HTR-8/SVneo (cell line): ENCODE measurements around the gene COL4A3.
"Not testable (repeated sequence)": the region's sequence is repeated elsewhere in the genome, so short reads cannot be mapped to it uniquely, and the experiment has no call there.

ENCODE experiments used
- DNase-seq: peaks from one replicate; pipeline ENCODE4 v3.0.0; 2011; ENCODE audit warnings: low spot score, mixed read lengths; ENCODE audit not compliant: insufficient read length
- FAIRE-seq: peaks from 2 replicates; lab custom pipeline; 2011; peaks lifted over from hg19 to GRCh38; lab: Jason Lieb, UNC

Gene COL4A3

GRCh38 chr2:227153758-227154486 lies 10.5 kb upstream of the COL4A3 start:
- DNase-seq, result no peak
- no peak for FAIRE-seq

- FAIRE-seq, result no peak
- no peak for DNase-seq
Observed at GRCh38 chr2:227154986-227155774, 9.2 kb upstream of the COL4A3 start.

- FAIRE-seq (no peak), DNase-seq (no peak)
Observed at GRCh38 chr2:227160164-227160563, 4.3 kb upstream of the COL4A3 start.

GRCh38 chr2:227161947-227162346 lies 2.5 kb upstream of the COL4A3 start:
- FAIRE-seq, result no peak
- DNase-seq, result no peak

DNA sequence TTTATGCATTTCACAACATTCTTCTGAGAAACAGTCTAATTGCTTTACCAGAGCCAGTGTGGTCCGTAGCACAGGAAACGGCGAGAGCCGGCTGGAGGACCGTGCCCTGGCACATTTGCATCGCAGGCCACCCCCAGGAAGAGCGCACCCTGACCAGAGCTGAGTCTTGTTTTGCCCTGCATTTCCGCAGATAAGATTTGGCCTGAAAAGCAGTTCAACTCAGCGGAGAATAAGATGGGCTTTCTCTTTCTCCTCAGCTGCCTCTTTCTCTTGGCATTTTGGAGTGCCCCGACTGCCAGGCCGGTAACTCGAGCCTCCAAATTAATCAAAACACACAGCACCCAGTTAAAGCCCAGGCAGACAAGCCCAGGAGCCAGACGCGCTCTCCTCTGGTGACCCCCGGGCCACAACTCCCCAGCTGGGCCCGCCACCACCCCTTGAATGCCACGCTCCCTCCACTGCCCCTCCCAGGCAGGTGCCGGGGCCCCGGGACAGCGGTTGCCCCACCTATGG lies 883 bp upstream of the COL4A3 start:
- DNase-seq, result no peak
- FAIRE-seq, result no peak

GRCh38 chr2:227164763-227165291 lies 403 bp downstream of the COL4A3 start:
- DNase-seq (no peak), FAIRE-seq (no peak)

- not testable (repeated sequence) for FAIRE-seq, DNase-seq
Observed at GRCh38 chr2:227171779-227172178, 7.4 kb downstream of the COL4A3 start.

DNA sequence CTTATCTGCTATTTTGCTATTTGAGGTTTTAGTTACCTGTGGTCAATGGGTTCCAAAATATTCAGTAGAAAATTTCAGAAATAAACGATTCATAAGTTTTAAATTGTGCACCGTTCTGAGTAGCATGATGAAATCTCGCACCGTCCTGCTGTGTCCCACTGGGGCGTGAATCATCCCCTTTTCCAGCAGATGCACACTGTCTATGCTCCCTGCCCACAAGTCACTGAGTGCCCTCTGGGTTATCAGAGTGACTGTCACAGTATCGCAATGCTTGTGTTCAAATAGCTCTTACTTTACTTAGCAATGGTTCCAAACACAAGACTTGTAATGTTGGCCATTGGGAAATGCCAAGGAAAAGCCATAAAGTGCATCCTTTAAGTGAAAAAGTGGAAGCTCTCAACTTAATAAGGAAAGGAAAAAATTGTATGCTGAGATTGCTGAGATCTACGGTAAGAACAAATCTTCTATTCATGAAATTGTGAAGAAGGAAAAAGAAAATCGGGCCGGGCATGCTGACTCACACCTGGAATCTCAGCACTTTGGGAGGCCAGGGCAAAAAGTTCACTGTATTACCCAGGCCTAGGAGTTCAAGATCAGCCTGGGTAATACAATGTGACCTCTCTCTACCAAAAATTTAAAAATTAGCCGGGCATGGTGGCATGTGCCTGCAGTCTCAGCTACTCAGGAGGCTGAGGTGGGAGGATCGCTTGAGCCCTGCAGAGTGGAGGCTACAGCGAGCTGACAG lies 13.3 kb downstream of the COL4A3 start:
- no peak for FAIRE-seq
- no peak for DNase-seq

DNA sequence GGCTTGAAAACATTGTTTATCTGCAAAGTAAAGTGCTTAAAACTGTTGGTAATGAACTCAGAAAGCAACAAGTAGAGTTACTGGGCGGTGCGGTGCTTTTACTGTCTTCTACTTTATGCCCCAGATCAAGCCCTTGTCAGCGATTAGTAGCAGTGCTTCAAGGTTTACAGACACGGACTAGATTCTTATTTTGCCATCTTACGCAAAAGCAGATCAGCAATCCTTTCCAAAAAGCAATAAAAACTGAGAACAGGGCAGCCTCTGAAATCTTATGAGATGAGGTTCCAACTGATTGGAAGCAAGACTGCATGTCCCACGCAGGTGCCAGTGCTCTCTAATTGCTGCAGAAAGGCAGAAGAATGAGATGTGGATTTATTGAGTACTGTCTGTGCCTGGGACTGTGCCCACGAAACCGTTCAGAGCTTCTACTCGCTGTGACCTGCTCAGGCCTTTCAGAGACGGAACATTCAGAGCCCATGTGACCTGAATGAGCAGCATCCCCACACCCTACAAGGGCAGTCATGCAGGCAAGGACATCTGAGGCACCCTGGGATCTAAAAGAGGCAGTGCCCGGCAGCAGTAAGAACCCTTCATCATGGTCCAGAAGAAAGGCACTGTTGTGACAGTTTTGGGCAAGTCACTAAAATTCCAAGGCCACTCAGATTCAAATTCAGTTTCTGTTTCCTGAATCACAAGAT lies 15.7 kb downstream of the COL4A3 start:
- FAIRE-seq, result peak; percentile 13

DNA sequence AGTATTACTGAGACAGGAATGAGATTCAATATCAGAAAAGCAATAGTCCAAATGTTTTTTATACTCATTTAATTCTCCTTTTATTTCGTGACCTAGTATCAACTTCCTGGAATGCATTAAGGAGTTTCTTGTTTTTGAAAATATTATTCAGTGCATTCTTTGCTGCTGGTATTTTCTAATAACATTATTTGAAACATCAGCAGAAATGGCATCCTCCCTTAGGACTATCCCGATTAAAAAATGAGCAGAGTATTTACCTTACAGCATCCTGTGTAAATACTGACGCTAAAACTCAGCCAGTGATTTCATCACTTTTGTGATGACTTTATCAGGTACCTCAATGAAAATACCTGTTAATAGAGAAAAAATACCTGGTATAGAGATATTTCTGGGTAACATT lies 16.3 kb downstream of the COL4A3 start:
- DNase-seq (no peak), FAIRE-seq (no peak)

More for the DNA sequence above, 15.7 kb downstream of the COL4A3 start:
- no peak for DNase-seq

GRCh38 chr2:227182765-227183164 lies 18.3 kb downstream of the COL4A3 start:
- DNase-seq (no peak), FAIRE-seq (no peak)

DNA sequence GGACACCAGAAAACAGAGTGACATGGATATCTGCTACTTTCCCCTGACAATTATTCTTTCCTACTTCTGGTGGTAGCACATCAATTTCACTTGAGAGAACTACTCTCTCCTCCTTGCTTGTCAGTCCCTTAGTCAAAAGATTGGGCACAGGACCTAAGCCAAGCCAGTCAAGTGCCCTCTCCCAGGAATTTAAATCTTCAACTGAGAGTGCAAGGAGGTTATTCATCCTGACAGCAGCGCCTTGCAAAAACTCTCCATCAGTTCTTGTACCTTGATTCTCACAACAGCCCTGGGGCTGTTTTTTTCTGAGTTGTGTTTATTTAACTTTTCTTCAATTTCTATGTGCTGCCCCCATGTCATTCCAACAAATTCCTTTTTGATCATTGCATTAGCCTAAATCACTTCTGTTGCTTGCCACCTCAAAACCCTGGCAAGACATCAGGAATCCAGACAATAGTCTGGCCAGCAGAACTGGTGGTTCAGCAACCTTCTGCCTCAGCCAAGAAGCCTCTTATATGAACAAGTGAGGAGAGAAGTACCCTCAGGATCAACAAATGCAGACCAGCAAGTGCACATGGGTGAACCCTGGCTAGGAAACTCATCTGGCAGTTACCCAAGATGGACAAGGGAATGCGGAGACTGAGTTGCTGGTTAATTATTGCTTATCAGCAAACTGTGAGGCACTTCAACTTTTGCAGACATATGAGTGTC lies 19.4 kb downstream of the COL4A3 start:
- DNase-seq, result no peak

GRCh38 chr2:227185615-227186232 lies 21.3 kb downstream of the COL4A3 start:
- no peak for DNase-seq
- no peak for FAIRE-seq

More for the DNA sequence above, 19.4 kb downstream of the COL4A3 start:
- FAIRE-seq, result no peak

- no peak for FAIRE-seq
Observed at GRCh38 chr2:227186751-227187150, 22.3 kb downstream of the COL4A3 start.

DNA sequence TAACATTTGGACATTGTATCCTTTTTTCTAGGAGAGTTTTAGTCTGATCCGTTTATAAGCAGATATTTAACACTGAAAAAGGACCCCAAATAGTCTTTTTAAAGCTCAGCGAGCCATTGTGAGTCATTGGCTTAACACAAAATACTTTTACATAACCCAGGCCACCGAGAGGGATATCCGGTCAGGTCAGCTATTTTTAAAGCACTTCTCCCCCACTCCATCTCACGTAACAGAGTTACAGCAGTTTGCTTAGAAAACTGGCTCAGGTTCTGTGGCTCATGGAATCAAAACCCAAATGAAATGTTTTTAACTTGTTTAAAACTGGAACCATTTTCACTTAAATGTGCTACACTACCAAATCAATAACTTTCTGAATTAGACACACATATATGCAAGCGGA lies 23.9 kb downstream of the COL4A3 start:
- peak; percentile 10 for DNase-seq
- FAIRE-seq, result no peak

More at GRCh38 chr2:227186751-227187150, 22.3 kb downstream of the COL4A3 start:
- no peak for DNase-seq

DNA sequence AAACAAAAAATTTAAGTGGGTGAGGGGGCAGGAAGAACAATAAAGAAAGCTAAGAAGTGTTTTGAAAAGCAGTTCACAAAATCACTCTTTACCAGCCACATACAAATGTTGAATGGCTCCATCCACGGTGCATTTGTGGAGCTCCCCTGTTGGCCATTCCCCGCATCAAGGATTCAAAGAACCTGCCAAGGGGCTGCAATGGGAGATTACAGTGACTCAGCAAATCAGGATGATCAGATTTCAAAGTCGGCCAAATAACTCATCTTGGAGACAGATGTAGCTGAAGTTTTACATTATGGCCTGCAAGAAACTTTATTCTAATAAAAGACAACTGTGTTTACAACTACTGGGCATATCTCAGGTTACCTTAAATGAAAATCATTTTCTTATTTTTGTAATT lies 26.9 kb downstream of the COL4A3 start:
- FAIRE-seq (no peak), DNase-seq (peak; percentile 24)

- no peak for FAIRE-seq
- DNase-seq, result no peak
Observed at GRCh38 chr2:227192491-227192890, 28.1 kb downstream of the COL4A3 start.

GRCh38 chr2:227194219-227194618 lies 29.8 kb downstream of the COL4A3 start:
- no peak for DNase-seq
- FAIRE-seq, result no peak

DNA sequence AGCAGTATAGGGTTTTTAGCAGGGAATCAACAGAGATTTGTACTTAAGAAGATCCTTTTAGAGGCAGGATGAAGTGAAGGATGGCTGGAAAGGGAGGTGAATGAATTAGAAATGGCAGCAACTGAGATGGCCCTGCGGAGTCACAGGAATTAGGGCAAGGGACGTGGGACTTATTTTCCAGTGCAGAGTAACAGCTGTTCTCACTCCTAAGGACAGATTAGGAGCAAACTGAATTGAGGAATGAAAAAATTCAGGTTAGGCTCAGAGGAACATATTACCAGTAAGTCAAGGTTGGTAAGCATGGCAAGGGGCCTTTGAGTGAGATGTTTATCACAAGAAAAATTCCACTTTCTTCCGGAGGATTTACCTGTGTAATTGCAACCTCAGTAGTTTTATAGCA lies 34.4 kb downstream of the COL4A3 start:
- FAIRE-seq (no peak), DNase-seq (no peak)
